Large intestine (tissue), 3 donors: Measurements from ENCODE around the gene CENPB. TPM values are rescaled to one million over a fixed set of nuclear protein-coding genes. Genes with fewer than 3 reads are reported as not detected.

Experiments used
- DNase-seq, 2 donors: peaks; one replicate each; pipeline versions ENCODE4 v3.0.0 to v3.0.0-alpha.2; 2013
- H3K27ac ChIP-seq: one replicate; pipeline ENCODE4 v1.5.1; 2013; ENCODE audit warnings: low read length
- H3K27me3 ChIP-seq: 2 replicates; pipeline ENCODE4 v1.6.1; 2013; ENCODE audit warnings: low read length; ENCODE audit not compliant: control insufficient read depth, insufficient read depth
- H3K36me3 ChIP-seq: 2 replicates; pipeline ENCODE4 v1.6.1; 2013; ENCODE audit warnings: low read length; ENCODE audit not compliant: control insufficient read depth, insufficient read depth
- H3K4me1 ChIP-seq: one replicate; pipeline ENCODE4 v1.6.1; 2013; ENCODE audit warnings: low read length; ENCODE audit not compliant: control insufficient read depth, insufficient read depth
- H3K4me3 ChIP-seq: one replicate; pipeline ENCODE4 v1.5.1; 2013; ENCODE audit warnings: low read length
- H3K9me3 ChIP-seq: one replicate; pipeline ENCODE4 v1.6.1; 2013; ENCODE audit warnings: mild to moderate bottlenecking, low read depth, low read length, moderate library complexity; ENCODE audit not compliant: control insufficient read depth
- WGBS: methylation state at CpG from one replicate; pipeline ENCODE4 v1.1.5; 2013; ENCODE audit warnings: low lambda C conversion rate; ENCODE audit not compliant: insufficient coverage; 5-methylcytosine and 5-hydroxymethylcytosine counted together
- polyA plus RNA-seq: library from polyadenylated mRNA; unstranded; fragments of 120-200 nt; gene quantifications from one replicate; pipeline ENCODE4 v1.2.1, GENCODE V29; 2013

The CENPB gene
- polyA plus RNA-seq, 1 donor, result 57.5 TPM

DNA sequence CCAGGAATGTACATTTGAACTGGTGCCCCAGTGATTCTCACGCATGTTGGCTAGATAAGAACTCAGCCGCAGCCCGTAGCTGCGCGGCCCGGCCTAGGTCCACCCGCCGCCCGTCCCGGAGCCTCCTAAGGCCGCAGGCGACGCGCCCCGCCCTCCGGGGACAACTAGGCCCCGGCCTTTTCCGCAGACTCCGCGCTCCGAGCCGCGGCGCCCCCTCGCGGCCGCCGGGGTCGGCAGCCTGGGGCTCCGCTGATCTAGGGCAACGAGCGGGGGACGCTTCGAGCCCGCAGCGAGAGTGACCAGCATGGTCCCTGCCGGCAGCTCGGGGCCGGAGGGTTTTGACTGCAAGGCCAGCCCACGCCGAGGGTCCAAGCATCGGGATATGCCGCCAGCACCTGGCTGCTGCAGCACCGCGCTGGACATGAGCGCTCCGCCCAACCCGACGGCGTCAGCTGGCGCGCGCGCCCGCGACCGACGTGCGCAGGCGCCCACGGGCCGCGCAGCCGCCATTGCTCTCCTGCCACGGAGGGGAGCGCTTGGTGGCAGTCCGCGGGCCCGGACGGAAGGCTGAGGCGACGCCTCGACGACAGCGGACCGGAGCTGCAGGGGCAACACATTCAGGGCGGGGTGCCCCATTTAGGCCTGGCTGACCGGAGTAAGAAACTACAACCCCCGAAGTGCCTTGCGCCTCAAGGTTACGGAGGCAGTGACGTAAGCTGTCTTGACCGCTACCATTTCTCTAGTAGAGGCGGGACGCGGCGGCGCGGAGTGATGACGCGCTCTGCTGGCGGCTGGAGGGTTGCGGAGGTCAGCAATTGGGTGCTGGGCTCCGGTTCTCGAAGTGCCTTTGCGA, 33.7 kb upstream of the CENPB start, which contains the start of gene AP5S1:
AP5S1 (plus strand) TSS at position 500 of the 853 bp plus-strand sequence. CDS start 1,571 bp downstream, outside the sequence.
- Histone ChIP-seq H3K27me3 (no peaks in the 10 kb centered on the region), H3K4me1 (peaks cover 22% of the 10 kb centered on the region), H3K9me3 (no peaks in the 10 kb centered on the region), H3K27ac (peak within 1 kb of the TSS; percentile 94), H3K4me3 (peak within 1 kb of the TSS; percentile 76), H3K36me3 (peaks cover 25% of the 10 kb centered on the region)
- no CpG with 5 or more reads among the region's 96 CpGs for WGBS
- DNase-seq, result peak; percentile 96 to 98

DNA sequence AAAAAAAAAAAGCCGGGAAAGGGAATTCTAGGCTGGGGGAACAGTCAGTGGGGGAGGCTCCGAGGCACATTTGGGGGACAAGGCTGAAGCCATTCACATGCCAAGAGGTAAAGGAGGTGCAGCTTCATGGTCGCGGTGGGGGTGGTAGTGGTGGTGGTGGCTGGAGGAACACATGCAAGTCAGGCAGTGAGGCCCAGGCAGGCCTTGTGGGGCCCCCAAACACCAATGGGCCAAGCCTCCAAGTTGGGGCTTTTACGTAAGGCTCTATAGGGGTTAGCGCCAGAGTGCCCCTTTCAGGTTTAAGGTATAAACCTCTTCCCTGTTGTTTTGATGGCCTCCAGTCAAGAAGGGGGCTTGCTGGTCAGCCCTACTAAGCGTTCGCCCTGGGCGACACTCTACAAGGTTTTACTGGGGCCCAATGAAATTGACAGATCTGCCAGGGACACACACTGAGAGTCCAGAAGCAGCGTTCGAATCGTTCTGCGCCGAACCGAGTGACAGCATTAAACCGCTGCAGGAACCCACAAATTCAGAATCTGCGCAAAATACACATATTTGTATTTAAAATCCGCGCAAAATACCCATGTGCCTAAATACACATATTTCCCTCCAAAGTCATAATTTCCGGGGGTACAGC, 33.0 kb upstream of the CENPB start:
- Histone ChIP-seq H3K4me1 (peaks cover 26% of the 10 kb centered on the region), H3K27ac (peak overlapping the region; percentile 94), H3K9me3 (no peaks in the 10 kb centered on the region), H3K36me3 (peaks cover 21% of the 10 kb centered on the region), H3K4me3 (peak overlapping the region; percentile 76), H3K27me3 (no peaks in the 10 kb centered on the region)
- DNase-seq, result no peak
- WGBS, result no CpG with 5 or more reads among the region's 20 CpGs

DNA sequence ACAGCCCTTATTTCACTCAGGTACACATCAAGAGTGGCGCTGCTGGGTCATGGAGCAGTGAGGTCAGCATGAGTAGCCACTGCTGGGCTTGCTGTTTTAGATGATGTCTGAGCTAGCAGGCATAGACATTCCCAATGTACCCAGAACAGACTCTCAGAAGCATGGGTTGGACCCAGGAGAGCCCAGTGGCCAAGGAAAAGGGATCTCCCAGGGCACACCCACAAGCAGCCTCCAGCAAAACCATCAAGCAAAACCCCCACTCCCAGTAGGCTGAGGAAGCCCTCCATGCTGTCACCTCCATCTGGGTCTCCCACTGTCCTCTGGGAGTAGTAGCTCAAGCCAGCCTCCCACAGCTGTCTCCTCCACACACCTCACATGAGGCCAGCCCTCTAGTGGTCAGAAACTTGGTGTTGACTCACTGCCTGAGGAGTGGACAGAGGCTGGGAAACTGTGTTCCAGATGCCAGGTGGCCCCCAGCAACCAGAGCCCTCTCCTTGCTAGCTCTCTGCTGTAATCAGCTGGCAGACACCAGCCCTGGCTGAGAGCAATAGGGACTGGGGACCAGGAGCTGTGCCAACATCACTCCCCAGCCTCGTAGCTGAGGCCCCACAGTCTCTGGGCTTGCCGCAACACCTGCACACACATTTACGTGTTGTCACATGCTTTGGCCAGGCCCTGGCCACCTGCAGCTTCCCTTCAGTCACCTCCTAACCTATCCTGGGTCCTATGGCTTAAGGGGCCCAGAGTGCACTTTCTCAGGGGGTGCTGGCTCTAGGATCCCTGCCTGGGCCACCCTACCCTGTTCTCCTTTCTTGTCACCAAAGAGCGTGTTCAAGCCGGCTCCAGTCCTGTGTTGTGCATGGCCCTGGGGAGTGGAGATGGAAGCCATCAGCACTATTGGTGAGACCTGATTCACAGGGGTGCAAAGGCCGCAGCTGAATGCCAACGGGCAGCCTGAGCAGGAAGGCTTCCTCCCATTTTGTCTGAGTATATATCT, 31.9 kb upstream of the CENPB start:
- H3K27ac ChIP-seq, result peak overlapping the region; percentile 19

GRCh38 chr20:3815703-3816315, 29.3 kb upstream of the CENPB start:
- H3K27me3 ChIP-seq, result no peaks in the 10 kb centered on the region
- no peak for DNase-seq
- no peaks in the 10 kb centered on the region for H3K36me3 ChIP-seq
- H3K4me1 ChIP-seq, result peaks cover 49% of the 10 kb centered on the region
- WGBS, result 100% methylated on average over 1 of the region's 9 CpGs
- H3K4me3 ChIP-seq, result no peak overlapping the region
- H3K27ac ChIP-seq, result no peak overlapping the region
- H3K9me3 ChIP-seq, result no peaks in the 10 kb centered on the region

More for the DNA sequence above, 31.9 kb upstream of the CENPB start:
- no peaks in the 10 kb centered on the region for H3K9me3 ChIP-seq
- DNase-seq, result peak; percentile 71 to 74
- H3K27me3 ChIP-seq, result no peaks in the 10 kb centered on the region
- WGBS, result no CpG with 5 or more reads among the region's 8 CpGs
- no peak overlapping the region for H3K4me3 ChIP-seq
- H3K36me3 ChIP-seq, result peaks cover 11% of the 10 kb centered on the region
- peaks cover 32% of the 10 kb centered on the region for H3K4me1 ChIP-seq

- Histone ChIP-seq H3K36me3 (no peaks in the 10 kb centered on the region), H3K27ac (no peak overlapping the region), H3K9me3 (no peaks in the 10 kb centered on the region), H3K27me3 (no peaks in the 10 kb centered on the region), H3K4me1 (peaks cover 49% of the 10 kb centered on the region), H3K4me3 (no peak overlapping the region)
- DNase-seq, result no peak
- no CpG with 5 or more reads among the region's 7 CpGs for WGBS
Measured at GRCh38 chr20:3814928-3815495, 28.5 kb upstream of the CENPB start.

DNA sequence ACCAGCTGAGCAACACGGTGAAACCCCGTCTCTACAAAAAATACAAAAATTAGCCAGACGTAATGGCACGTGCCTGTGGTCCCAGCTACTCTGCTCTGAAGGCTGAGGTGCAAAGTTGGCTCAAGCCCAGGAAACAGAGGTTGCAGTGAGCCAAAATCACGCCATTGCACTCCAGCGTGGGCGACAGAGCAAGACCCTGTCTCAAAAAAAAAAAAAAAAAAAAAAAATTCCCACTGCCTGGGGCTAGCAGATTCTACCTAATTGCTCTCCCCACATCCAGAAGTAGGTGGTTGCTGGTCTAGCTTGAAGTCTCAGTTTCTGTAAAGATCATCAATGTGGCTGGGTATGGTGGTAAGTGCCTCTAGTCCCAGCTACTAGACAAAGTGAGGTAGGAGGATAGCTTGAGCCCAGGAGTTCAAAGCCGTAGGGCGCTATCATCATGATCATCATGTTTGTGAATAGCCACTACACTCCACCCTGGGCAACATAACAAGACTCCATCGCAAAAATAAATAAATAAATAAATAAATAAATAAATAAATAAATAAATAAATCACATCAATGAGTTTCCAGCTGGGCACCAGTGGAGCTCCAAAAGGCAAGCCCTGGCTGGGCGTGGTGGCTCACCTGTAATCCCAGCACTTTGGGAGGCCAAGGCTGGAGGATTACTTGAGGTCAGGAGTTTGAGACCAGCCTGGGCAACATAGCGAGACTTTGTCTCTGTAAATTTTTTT, 27.5 kb upstream of the CENPB start:
- Histone ChIP-seq H3K9me3 (no peaks in the 10 kb centered on the region), H3K36me3 (no peaks in the 10 kb centered on the region), H3K27me3 (no peaks in the 10 kb centered on the region), H3K27ac (no peak overlapping the region), H3K4me3 (no peak overlapping the region), H3K4me1 (peaks cover 41% of the 10 kb centered on the region)
- DNase-seq, result no peak
- WGBS, result no CpG with 5 or more reads among the region's 12 CpGs

- peaks cover 38% of the 10 kb centered on the region for H3K4me1 ChIP-seq
- WGBS, result no CpG with 5 or more reads among the region's 8 CpGs
- H3K36me3 ChIP-seq, result no peaks in the 10 kb centered on the region
- no peak overlapping the region for H3K4me3 ChIP-seq
- no peaks in the 10 kb centered on the region for H3K9me3 ChIP-seq
- H3K27me3 ChIP-seq, result no peaks in the 10 kb centered on the region
- peak overlapping the region; percentile 14 for H3K27ac ChIP-seq
- peak in 1 of 2 donors; percentile 31 for DNase-seq
Measured at GRCh38 chr20:3812975-3813847, 26.7 kb upstream of the CENPB start.

DNA sequence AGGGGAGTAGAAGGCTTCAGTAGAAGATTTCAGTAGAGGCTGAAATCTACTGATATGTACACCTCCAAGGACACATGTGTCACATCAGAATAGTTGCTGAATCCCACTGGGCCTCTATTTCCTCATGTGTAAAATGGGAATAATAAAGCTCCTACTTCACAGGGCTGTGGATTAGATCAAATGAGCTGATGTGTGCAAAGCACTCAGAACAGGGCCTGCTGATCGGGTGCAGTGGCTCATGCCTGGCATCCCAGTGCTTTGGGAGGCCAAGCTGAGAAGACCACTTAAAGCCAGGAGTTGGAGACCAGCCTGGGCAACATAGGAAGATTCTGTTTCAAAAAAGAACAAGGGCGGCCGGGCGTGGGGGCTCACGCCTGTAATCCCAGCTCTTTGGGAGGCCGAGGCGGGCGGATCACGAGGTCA, 25.7 kb upstream of the CENPB start:
- H3K27me3 ChIP-seq, result no peaks in the 10 kb centered on the region
- peak overlapping the region; percentile 93 for H3K27ac ChIP-seq
- WGBS, result no CpG with 5 or more reads among the region's 9 CpGs
- H3K4me3 ChIP-seq, result no peak overlapping the region
- no peaks in the 10 kb centered on the region for H3K36me3 ChIP-seq
- no peaks in the 10 kb centered on the region for H3K9me3 ChIP-seq
- no peak for DNase-seq
- peaks cover 46% of the 10 kb centered on the region for H3K4me1 ChIP-seq
